HEK293T (cell line): Measurements from ENCODE around the gene ALX3.

Experiments
- CTCF ChIA-PET: fragments of 350-600 bp; formaldehyde crosslinking; extraction: SDS; loops from one replicate; lab custom pipeline; 2021; ENCODE audit warnings: antibody characterized with exemption, inconsistent platforms; lab: Yijun Ruan, JAX
- POLR2A ChIA-PET: fragments of 350-600 bp; formaldehyde crosslinking; extraction: SDS; loops from one replicate; lab custom pipeline; 2020; ENCODE audit warnings: antibody characterized with exemption, inconsistent platforms; lab: Yijun Ruan, JAX
- DNase-seq: peaks from one replicate; pipeline ENCODE4 v3.0.0; 2012; ENCODE audit warnings: mixed read lengths; ENCODE audit errors: extremely low spot score
- ARNT ChIP-seq: fragments of 450-650 bp; IDR thresholded peaks from 2 replicates; pipeline ENCODE4 v1.6.1; 2017; ENCODE audit warnings: mild to moderate bottlenecking
- BHLHE40 ChIP-seq: fragments of 450-650 bp; IDR thresholded peaks from 2 replicates; pipeline ENCODE4 v1.6.1; 2016; ENCODE audit warnings: mild to moderate bottlenecking, moderate library complexity, borderline replicate concordance
- CTBP1 ChIP-seq: fragments of 450-650 bp; IDR thresholded peaks from 2 replicates; pipeline ENCODE4 v1.6.1; 2016; ENCODE audit warnings: borderline replicate concordance
- ELF4 ChIP-seq: fragments of 450-650 bp; IDR thresholded peaks from 2 replicates; pipeline ENCODE4 v1.6.1; 2017; ENCODE audit warnings: antibody characterized with exemption
- FOXA1 ChIP-seq: fragments of 450-650 bp; IDR thresholded peaks from 2 replicates; pipeline ENCODE4 v1.6.1; 2016; ENCODE audit warnings: mild to moderate bottlenecking
- FOXK2 ChIP-seq: fragments of 450-650 bp; IDR thresholded peaks from 2 replicates; pipeline ENCODE4 v1.6.1; 2016; ENCODE audit warnings: mild to moderate bottlenecking
- FOXM1 ChIP-seq: fragments of 450-650 bp; IDR thresholded peaks from 2 replicates; pipeline ENCODE4 v1.6.1; 2017; ENCODE audit warnings: mild to moderate bottlenecking, borderline replicate concordance
- HDGF ChIP-seq: fragments of 450-650 bp; IDR thresholded peaks from 2 replicates; pipeline ENCODE4 v1.6.1; 2017; ENCODE audit warnings: antibody characterized with exemption, borderline replicate concordance
- L3MBTL2 ChIP-seq: fragments of 450-650 bp; conservative IDR thresholded peaks from 2 replicates; pipeline ENCODE4 v1.6.1; 2016; ENCODE audit warnings: mild to moderate bottlenecking
- LEF1 ChIP-seq: fragments of 450-650 bp; IDR thresholded peaks from 2 replicates; pipeline ENCODE4 v1.6.1; 2017; ENCODE audit warnings: mild to moderate bottlenecking, borderline replicate concordance
- NFRKB ChIP-seq: fragments of 450-650 bp; IDR thresholded peaks from 2 replicates; pipeline ENCODE4 v1.6.1; 2016; ENCODE audit warnings: mild to moderate bottlenecking, moderate library complexity
- PKNOX1 ChIP-seq: fragments of 450-650 bp; IDR thresholded peaks from 2 replicates; pipeline ENCODE4 v1.6.1; 2016
- SP1 ChIP-seq: fragments of 450-650 bp; IDR thresholded peaks from 2 replicates; pipeline ENCODE4 v1.6.1; 2017
- SUZ12 ChIP-seq: fragments of 450-650 bp; IDR thresholded peaks from 2 replicates; pipeline ENCODE4 v1.6.1; 2016; ENCODE audit warnings: mild to moderate bottlenecking
- TARDBP ChIP-seq: fragments of 450-650 bp; IDR thresholded peaks from 2 replicates; pipeline ENCODE4 v1.6.1; 2016
- ZNF384 ChIP-seq: fragments of 450-650 bp; IDR thresholded peaks from 2 replicates; pipeline ENCODE4 v1.6.1; 2016

The ALX3 gene

GRCh38 chr1:110087812-110088738 lies 17.6 kb upstream of the ALX3 start:
- peak; percentile 84 for DNase-seq
- CTCF ChIA-PET: interaction anchor here (0.6 to 8.3 kb wide), 27 partner anchors 9 to 458 kb away, joined by 3 to 104 read pairs (median 5); partner anchors contain the start of gene UBL4B
- POLR2A ChIA-PET: interaction anchor here (0.9 to 1.2 kb wide), 3 partner anchors 12 to 17 kb away, joined by 3 to 4 read pairs (median 3); no protein-coding TSS in a partner anchor
- TF ChIP-seq PKNOX1: no peak
- no peak for TF ChIP-seq BHLHE40
- no peak for TF ChIP-seq ELF4
- no peak for TF ChIP-seq SUZ12
- TF ChIP-seq TARDBP: no peak
- TF ChIP-seq FOXK2: no peak
- no peak for TF ChIP-seq ARNT
- TF ChIP-seq ZNF384: no peak
- no peak for TF ChIP-seq NFRKB
- TF ChIP-seq CTBP1: no peak
- TF ChIP-seq HDGF: no peak
- no peak for TF ChIP-seq L3MBTL2
- no peak for TF ChIP-seq LEF1
- TF ChIP-seq FOXM1: no peak
- TF ChIP-seq SP1: no peak
- TF ChIP-seq FOXA1: no peak

- TF ChIP-seq FOXK2 (no peak), PKNOX1 (no peak), CTBP1 (no peak), SUZ12 (no peak), L3MBTL2 (no peak)
- no peak for DNase-seq
- ChIA-PET CTCF (interaction anchor here (0.6 to 8.3 kb wide), 5 partner anchors 16 to 373 kb away, joined by 3 to 104 read pairs (median 6); partner anchors contain the start of gene UBL4B), POLR2A (no interaction called here)
These were observed 16.5 kb upstream of the ALX3 start for GRCh38 chr1:110086961-110087360.

GRCh38 chr1:110085671-110086070 lies 15.2 kb upstream of the ALX3 start:
- no peak for DNase-seq
- TF ChIP-seq FOXM1: no peak
- TF ChIP-seq CTBP1: no peak
- TF ChIP-seq TARDBP: no peak
- no peak for TF ChIP-seq NFRKB
- no peak for TF ChIP-seq L3MBTL2
- TF ChIP-seq BHLHE40: no peak
- TF ChIP-seq HDGF: no peak
- TF ChIP-seq PKNOX1: no peak
- no peak for TF ChIP-seq LEF1
- TF ChIP-seq FOXK2: no peak
- no peak for TF ChIP-seq SUZ12
- no peak for TF ChIP-seq SP1
- no peak for TF ChIP-seq ZNF384
- TF ChIP-seq FOXA1: no peak
- no peak for TF ChIP-seq ARNT
- CTCF ChIA-PET: interaction anchor here (8.3 kb wide), 1 partner anchor 17 kb away, joined by 104 read pairs; no protein-coding TSS in a partner anchor
- POLR2A ChIA-PET: no interaction called here

- DNase-seq: no peak
- TF ChIP-seq BHLHE40 (no peak), FOXA1 (no peak), CTBP1 (no peak), ZNF384 (no peak), ARNT (no peak), L3MBTL2 (no peak), ELF4 (no peak), LEF1 (no peak), NFRKB (no peak), FOXK2 (no peak), FOXM1 (no peak), SP1 (no peak), HDGF (no peak), TARDBP (no peak), PKNOX1 (no peak), SUZ12 (no peak)
- CTCF ChIA-PET: no interaction called here
- POLR2A ChIA-PET: no interaction called here
These were observed 14.0 kb upstream of the ALX3 start for GRCh38 chr1:110084227-110085078.

- ChIA-PET CTCF (no interaction called here), POLR2A (no interaction called here)
- TF ChIP-seq SUZ12 (no peak), ARNT (no peak), CTBP1 (no peak), FOXM1 (no peak), SP1 (no peak), HDGF (no peak), FOXA1 (no peak), LEF1 (no peak), FOXK2 (no peak), L3MBTL2 (no peak), ZNF384 (no peak), PKNOX1 (no peak), ELF4 (no peak), NFRKB (no peak), BHLHE40 (no peak), TARDBP (no peak)
- DNase-seq: no peak
These were observed 13.4 kb upstream of the ALX3 start for GRCh38 chr1:110083866-110084226.
